ENCODE results near the gene SMC5. TPM values are rescaled to one million over a fixed set of nuclear protein-coding genes. Genes with fewer than 3 reads are reported as not detected.

Gene SMC5
- total RNA-seq, 1 donor from 2014 or later, result 26.5 TPM

- Mint-ChIP-seq H3K36me3 (ENCODE audit: low read depth, unreplicated experiment) (peaks cover 6% of the 10 kb centered on the region), H3K27ac (ENCODE audit: unreplicated experiment) (no peak overlapping the region), H3K27me3 (ENCODE audit: unreplicated experiment) (no peaks in the 10 kb centered on the region), H3K9me3 (ENCODE audit: unreplicated experiment) (no peaks in the 10 kb centered on the region), H3K4me3 (ENCODE audit: unreplicated experiment) (no peak overlapping the region), H3K4me1 (ENCODE audit: unreplicated experiment) (no peaks in the 10 kb centered on the region)
- TF ChIP-seq CTCF (IDR thresholded peaks at IDR 0.05; ENCODE audit: unreplicated experiment), result no peak
- DNase-seq (ENCODE audit: low spot score), result no peak
These were observed 93.6 kb downstream of the SMC5 start for GRCh38 chr9:70352356-70352755.

- TF ChIP-seq CTCF (IDR thresholded peaks at IDR 0.05; ENCODE audit: unreplicated experiment), result no peak
- H3K4me3 Mint-ChIP-seq (ENCODE audit: unreplicated experiment), result no peak overlapping the region
- H3K27ac Mint-ChIP-seq (ENCODE audit: unreplicated experiment), result no peak overlapping the region
- no peaks in the 10 kb centered on the region for H3K27me3 Mint-ChIP-seq (ENCODE audit: unreplicated experiment)
- peaks cover 6% of the 10 kb centered on the region for H3K36me3 Mint-ChIP-seq (ENCODE audit: low read depth, unreplicated experiment)
- H3K4me1 Mint-ChIP-seq (ENCODE audit: unreplicated experiment), result no peaks in the 10 kb centered on the region
- no peak for DNase-seq (ENCODE audit: low spot score)
- no peaks in the 10 kb centered on the region for H3K9me3 Mint-ChIP-seq (ENCODE audit: unreplicated experiment)
These were observed 94.0 kb downstream of the SMC5 start for GRCh38 chr9:70352802-70353201.

DNA sequence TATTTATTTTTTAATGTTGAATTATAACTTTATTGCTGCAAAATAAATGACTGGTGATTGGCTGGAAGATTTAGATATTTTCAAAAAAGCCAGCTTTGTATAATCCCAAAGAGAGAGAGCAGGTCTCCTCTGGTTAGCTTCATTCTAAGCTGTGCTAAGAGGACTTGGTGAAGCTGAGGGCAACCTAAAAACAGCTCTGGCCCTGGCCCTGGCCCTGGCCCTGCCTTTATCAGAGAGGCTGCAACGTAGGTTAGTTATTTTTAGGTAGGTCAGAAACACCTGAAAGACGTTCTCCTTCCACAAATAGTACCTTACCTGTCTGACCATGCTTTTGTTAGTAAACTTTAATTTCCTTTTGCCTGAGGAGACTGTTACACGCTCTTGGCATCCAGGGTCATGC lies 97.0 kb downstream of the SMC5 start:
- no peaks in the 10 kb centered on the region for H3K27me3 Mint-ChIP-seq (ENCODE audit: unreplicated experiment)
- DNase-seq (ENCODE audit: low spot score), result no peak
- no peaks in the 10 kb centered on the region for H3K36me3 Mint-ChIP-seq (ENCODE audit: low read depth, unreplicated experiment)
- H3K4me1 Mint-ChIP-seq (ENCODE audit: unreplicated experiment), result no peaks in the 10 kb centered on the region
- H3K27ac Mint-ChIP-seq (ENCODE audit: unreplicated experiment), result no peak overlapping the region
- no peak overlapping the region for H3K4me3 Mint-ChIP-seq (ENCODE audit: unreplicated experiment)
- no peaks in the 10 kb centered on the region for H3K9me3 Mint-ChIP-seq (ENCODE audit: unreplicated experiment)
- no peak for TF ChIP-seq CTCF (IDR thresholded peaks at IDR 0.05; ENCODE audit: unreplicated experiment)

GRCh38 chr9:70362952-70363351 lies 104.2 kb downstream of the SMC5 start:
- Mint-ChIP-seq H3K4me1 (ENCODE audit: unreplicated experiment) (no peaks in the 10 kb centered on the region), H3K36me3 (ENCODE audit: low read depth, unreplicated experiment) (peaks cover 3% of the 10 kb centered on the region), H3K4me3 (ENCODE audit: unreplicated experiment) (no peak overlapping the region), H3K27ac (ENCODE audit: unreplicated experiment) (no peak overlapping the region), H3K27me3 (ENCODE audit: unreplicated experiment) (peaks cover 1% of the 10 kb centered on the region), H3K9me3 (ENCODE audit: unreplicated experiment) (no peaks in the 10 kb centered on the region)
- TF ChIP-seq CTCF (IDR thresholded peaks at IDR 0.05; ENCODE audit: unreplicated experiment), result no peak
- no peak for DNase-seq (ENCODE audit: low spot score)

DNA sequence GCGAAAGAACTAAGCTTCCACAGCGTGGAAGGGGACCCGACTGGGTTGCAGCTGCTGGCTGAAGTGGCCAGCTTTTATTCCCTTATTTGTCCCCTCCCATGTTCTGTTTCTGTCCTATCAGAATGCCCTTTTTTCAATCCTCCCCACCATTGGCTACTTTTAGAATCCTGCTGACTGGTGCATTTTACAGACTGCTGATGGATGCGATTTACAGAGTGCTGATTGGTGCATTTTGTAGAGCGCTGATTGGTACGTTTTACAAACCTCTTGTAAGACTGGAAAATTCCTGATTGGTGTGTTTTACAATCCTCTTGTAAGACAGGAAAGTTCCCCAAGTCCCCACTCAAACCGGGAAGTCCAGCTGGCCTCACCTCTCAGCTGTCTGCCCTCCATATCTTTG lies 105.0 kb downstream of the SMC5 start:
- no peak overlapping the region for H3K4me3 Mint-ChIP-seq (ENCODE audit: unreplicated experiment)
- no peaks in the 10 kb centered on the region for H3K4me1 Mint-ChIP-seq (ENCODE audit: unreplicated experiment)
- H3K27me3 Mint-ChIP-seq (ENCODE audit: unreplicated experiment), result peaks cover 1% of the 10 kb centered on the region
- no peak for TF ChIP-seq CTCF (IDR thresholded peaks at IDR 0.05; ENCODE audit: unreplicated experiment)
- no peak for DNase-seq (ENCODE audit: low spot score)
- no peak overlapping the region for H3K27ac Mint-ChIP-seq (ENCODE audit: unreplicated experiment)
- peaks cover 3% of the 10 kb centered on the region for H3K36me3 Mint-ChIP-seq (ENCODE audit: low read depth, unreplicated experiment)
- H3K9me3 Mint-ChIP-seq (ENCODE audit: unreplicated experiment), result no peaks in the 10 kb centered on the region

All from endothelial cell (in vitro differentiated cells).